ENCODE measurements around the gene PCBP4.

- TF ChIP-seq, protein P1, sequence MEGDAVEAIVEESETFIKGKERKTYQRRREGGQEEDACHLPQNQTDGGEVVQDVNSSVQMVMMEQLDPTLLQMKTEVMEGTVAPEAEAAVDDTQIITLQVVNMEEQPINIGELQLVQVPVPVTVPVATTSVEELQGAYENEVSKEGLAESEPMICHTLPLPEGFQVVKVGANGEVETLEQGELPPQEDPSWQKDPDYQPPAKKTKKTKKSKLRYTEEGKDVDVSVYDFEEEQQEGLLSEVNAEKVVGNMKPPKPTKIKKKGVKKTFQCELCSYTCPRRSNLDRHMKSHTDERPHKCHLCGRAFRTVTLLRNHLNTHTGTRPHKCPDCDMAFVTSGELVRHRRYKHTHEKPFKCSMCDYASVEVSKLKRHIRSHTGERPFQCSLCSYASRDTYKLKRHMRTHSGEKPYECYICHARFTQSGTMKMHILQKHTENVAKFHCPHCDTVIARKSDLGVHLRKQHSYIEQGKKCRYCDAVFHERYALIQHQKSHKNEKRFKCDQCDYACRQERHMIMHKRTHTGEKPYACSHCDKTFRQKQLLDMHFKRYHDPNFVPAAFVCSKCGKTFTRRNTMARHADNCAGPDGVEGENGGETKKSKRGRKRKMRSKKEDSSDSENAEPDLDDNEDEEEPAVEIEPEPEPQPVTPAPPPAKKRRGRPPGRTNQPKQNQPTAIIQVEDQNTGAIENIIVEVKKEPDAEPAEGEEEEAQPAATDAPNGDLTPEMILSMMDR (IDR thresholded peaks at IDR 0.05; ENCODE audit: low read depth, low read length): no peak
- no peak for TF ChIP-seq EZH2phosphoT487 (IDR thresholded peaks at IDR 0.05; ENCODE audit: low read depth)
Observed at GRCh38 chr3:51930439-51930838, 36.8 kb downstream of the PCBP4 start.

Data from OCI-LY3 (cell line).